Effector CD4-positive, alpha-beta T cell (primary cell): ENCODE data around the gene CORO7.

ENCODE experiments used
- DNase-seq: peaks from one replicate; pipeline ENCODE4 v3.0.0-alpha.2; 2020

Gene CORO7

GRCh38 chr16:4318967-4319366, 97.4 kb downstream of the CORO7 start:
- no peak for DNase-seq

- no peak for DNase-seq
Measured at GRCh38 chr16:4318451-4318910, 97.9 kb downstream of the CORO7 start.

DNA sequence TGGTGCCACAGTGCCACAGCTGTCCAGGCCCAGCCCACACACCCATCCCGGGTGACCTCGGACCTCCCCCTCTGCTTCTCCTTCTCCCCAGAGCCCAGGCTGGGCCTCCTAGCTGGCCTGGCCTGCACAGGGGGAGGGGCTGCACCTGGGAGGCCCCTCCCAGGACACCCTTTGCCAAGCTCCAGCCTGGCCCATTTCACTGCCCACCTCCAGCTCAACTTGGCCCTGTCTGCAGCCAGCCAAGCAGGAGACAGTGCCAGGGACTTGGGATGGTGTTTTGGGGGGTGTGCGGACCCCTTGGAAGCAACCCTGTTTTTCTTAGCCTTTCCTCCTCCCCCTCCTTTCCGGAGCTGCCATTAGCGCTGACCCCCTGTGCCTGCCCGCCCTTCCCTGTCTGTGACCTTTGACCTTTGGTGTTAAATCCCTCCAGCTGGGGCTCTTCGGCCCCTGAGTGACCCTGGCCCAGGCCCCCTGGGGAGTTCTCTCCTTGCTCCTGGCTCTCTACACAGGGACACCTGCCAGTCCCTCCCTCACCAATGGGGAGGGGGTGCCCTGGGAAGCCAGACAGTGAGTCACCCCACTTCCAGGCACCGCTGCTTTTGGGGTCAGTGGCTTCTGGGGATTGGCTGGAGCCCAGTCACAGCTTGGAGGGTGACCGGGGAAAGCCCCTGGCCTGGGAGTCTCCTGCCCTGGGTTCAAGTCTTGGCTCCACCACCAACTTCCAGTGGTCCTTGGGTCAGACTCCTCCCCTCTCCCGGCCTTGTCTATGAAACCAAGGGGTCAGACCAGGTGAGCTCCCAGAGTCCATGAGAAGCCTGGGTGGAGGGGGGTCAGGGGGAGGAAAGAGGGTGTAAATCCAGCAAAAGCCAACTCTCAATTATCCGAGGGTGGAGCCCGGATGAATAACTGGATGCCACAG, 98.6 kb downstream of the CORO7 start:
- no peak for DNase-seq

- no peak for DNase-seq
Measured at GRCh38 chr16:4316864-4317531, 99.4 kb downstream of the CORO7 start.

DNA sequence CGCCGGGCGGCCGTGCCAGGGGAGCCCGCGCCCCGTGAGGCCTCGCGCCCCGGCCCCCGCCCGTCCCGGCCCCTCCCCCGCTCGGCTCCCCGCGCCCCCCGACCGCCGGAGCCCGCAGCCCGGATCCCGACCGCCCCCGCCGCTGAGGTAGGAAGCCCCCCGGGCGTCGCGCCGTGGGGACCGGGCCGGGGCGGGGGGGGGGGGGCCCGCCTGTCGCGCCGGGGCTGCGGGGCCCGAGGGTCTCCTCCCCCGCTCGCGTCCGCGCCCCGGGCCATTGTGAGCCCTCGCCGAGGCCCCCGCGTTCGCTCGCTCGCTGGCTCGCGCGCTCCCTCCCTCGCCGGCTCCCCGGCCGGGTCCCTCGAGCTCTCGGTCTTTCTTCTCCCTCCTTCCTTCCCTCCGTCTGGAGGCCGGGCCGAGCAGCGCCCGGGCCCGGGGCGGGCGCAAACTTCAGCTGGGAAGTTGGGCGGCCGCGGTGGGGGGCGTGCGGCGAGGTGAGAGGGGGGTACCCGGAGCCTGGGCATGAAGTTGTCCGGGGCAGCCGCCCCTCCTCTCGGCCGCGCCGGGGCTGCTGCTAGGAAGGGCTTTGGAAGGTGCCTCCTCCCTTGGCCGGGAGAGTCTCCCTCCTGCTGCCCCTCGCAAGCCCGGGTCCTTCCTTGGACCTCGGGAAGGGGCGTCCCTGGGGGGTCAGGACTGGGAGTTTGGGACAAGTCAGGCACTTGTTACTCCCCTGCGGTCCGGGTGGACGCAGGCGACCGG, 100.1 kb downstream of the CORO7 start:
- DNase-seq: no peak

GRCh38 chr16:4315186-4316107, 100.9 kb downstream of the CORO7 start, which contains the start of gene GLIS2:
GLIS2 (plus strand) TSS chr16:4316067; CDS start chr16:4332281, 16,214 bp downstream.
- DNase-seq: peak; percentile 21

- no peak for DNase-seq
Measured at GRCh38 chr16:4314532-4315185, 101.7 kb downstream of the CORO7 start.

- no peak for DNase-seq
Measured at GRCh38 chr16:4313563-4314531, 102.5 kb downstream of the CORO7 start.

DNA sequence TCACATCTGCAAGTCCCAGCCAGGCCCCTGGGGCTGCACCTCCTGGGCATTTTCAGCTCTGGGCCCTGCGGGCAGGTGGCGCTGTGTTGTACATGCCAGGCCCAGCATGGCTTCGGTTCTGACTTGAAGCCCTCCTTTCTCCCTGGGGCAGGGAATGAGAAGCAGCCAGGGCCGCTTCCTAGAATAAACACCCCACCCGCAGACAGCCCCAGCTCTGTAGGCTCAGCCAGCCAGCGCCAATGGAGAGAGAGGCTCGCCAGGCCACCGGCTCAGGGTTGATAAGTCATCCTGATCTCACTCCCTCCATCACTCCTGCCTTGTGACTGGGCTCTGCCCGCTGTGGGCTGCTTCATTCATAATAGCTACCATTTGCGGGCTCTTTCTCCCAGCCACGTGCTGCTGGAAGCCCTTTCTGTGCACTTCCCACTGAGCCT, 106.5 kb downstream of the CORO7 start:
- peak; percentile 50 for DNase-seq

- no peak for DNase-seq
Measured at GRCh38 chr16:4309102-4309832, 107.1 kb downstream of the CORO7 start.

DNA sequence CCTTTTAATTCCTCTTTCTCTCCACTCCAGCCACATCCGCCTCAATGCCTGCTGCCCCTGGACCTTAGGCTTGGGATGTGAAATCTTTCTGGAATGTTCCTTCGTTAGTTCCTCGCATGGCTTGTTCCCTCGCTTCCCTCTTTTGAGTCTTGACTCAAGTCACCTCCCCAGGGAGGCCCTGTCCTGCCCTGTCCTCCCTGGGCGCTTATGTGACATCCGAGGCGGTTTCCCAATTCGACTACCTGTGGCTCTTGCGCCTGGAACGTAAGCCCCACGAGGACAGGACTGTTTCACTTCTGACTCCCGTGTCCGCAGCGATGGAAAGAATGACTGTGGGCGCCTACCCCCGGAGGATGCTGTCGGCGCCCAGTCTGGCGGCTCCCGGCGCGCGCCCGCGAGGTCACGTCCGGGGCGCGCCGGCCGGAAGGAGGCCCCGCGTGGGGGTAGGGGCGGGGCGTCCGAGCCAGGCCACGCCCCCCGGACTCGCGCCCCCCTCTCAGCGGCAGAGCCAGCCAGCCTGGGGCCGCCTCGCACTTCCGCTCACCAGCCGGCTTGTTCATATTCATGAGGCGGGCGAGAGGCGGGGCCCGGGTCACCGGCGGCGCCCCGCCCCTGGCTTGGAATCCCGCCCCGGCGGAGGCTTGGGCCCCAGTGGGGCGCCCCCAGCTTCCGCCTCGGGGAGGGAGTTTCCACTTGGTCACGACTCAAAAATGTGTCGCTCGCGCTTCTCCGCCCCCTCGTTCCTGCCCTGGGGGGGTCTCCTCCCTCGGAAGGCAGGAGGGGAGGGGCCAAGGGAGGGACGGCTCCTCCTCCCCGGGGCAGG, 109.0 kb downstream of the CORO7 start:
- DNase-seq: peak; percentile 95

DNA sequence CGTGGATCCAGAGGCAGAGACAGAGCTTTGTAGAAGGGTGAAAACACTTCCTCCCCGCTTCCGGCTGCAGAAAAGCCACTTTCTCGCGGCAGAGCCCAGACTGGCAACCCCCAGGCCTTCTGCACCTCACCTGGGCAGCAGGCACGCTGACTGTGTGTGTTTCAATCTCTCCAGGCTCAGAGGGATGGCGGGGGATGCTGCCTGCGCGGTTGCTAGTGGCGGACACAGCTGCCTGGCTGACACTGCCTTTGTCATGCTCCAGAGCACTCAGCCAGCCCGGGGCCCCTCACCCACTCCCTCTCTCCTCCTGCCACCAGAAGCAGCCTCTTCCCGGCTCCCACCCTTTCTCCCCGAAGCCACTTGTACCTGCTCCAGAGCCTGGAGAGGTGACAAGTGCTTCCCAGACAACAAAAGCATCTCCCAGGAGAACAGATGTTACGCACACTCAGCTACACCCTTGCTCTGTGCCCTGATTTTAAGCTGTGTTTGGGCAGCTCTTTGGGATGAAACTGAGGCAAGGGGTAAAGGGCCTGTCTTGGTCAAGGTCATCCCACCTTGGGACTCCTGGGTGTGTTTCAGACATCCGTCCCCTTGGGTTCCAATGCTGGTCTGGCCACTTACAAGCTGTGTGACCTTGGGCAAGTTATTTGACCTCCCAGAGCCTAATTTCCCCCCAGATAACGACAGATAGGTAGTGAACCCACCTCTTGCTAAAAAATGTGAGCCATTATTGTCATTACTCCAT, 109.8 kb downstream of the CORO7 start:
- peak; percentile 45 for DNase-seq
